GM19351 (cell line): ENCODE results near the gene PSG1.
"Not testable (repeated sequence)": the region's sequence is repeated elsewhere in the genome, so short reads cannot be mapped to it uniquely, and the experiment has no call there.

ENCODE experiments used
- ATAC-seq: cut with Tn5 transposase; IDR thresholded peaks from one replicate; pipeline ENCODE4 v1.9.1; 2021; ENCODE audit warnings: mild to moderate bottlenecking, moderate library complexity; ENCODE audit not compliant: unreplicated experiment

The PSG1 gene

GRCh38 chr19:42831221-42832019, 48.1 kb downstream of the PSG1 start:
- ATAC-seq, result no peak

- ATAC-seq, result not testable (repeated sequence)
These were observed 58.1 kb downstream of the PSG1 start for GRCh38 chr19:42821306-42821977.

GRCh38 chr19:42819960-42820650, 59.4 kb downstream of the PSG1 start:
- ATAC-seq, result not testable (repeated sequence)

- no peak for ATAC-seq
These were observed 62.6 kb downstream of the PSG1 start for GRCh38 chr19:42816894-42817293.
